HCT116 (cell line): ENCODE measurements around the gene ZNF592. TPM values are rescaled to one million over a fixed set of nuclear protein-coding genes. Genes with fewer than 3 reads are reported as not detected.

Source experiments
- ATAC-seq: fragments of 200-7000 bp; cut with Tn5 transposase; 2 replicates; pipeline ENCODE4 v1.9.1; 2020; ENCODE audit warnings: mild to moderate bottlenecking, moderate library complexity
- BruUV-seq: library from RNA; stranded (reverse); fragments of 400-500 nt; replicated peaks from 2 replicates; lab custom pipeline; 2021; lab: Mats Ljungman, UMichigan
- CTCF ChIA-PET: fragments of 300-600 bp; sonication (Branson Sonifier 250); formaldehyde crosslinking; loops from one replicate; lab custom pipeline; 2021; ENCODE audit warnings: antibody characterized with exemption; lab: Charles Lee
- POLR2A ChIA-PET: fragments of 300-600, 350-600 bp; sonication (Branson Sonifier 250); formaldehyde crosslinking; loops from one replicate; lab custom pipeline; 2021; ENCODE audit warnings: antibody characterized with exemption; lab: Charles Lee
- RAD21 ChIA-PET, 2 experiments: fragments of 300-600 bp; sonication (Branson Sonifier 250); formaldehyde crosslinking; loops; one replicate each; lab custom pipeline; 2023; ENCODE audit warnings: low total read pairs in 2 of 2; ENCODE audit not compliant: uncharacterized antibody in 2 of 2, unreplicated experiment in 2 of 2, low non-redundant PET in 1 of 2; lab: Charles Lee
- DNase-seq: peaks from one replicate; pipeline ENCODE4 v3.0.0-alpha.2; 2010; ENCODE audit warnings: low read depth, low spot score
- H2AFZ ChIP-seq: fragments of 200-600 bp; shearing (Covaris generic), sonication (generic); 2 replicates; pipeline ENCODE4 v1.6.1; 2017; ENCODE audit warnings: low read depth, mixed run types, mixed read lengths, antibody characterized with exemption, low read length; ENCODE audit not compliant: poor library complexity, severe bottlenecking
- H3K27ac ChIP-seq: 2 replicates; pipeline ENCODE4 v1.5.1; 2012; ENCODE audit warnings: low read depth, low read length
- H3K27me3 ChIP-seq: fragments of 200-600 bp; sonication (generic); 2 replicates; pipeline ENCODE4 v1.6.1; 2016; ENCODE audit warnings: mixed run types, low read length, mixed read lengths; ENCODE audit not compliant: insufficient read depth
- H3K36me3 ChIP-seq, 2 experiments: fragments of 200-500 bp in 1 of 2; fragments of 200-600 bp in 1 of 2; sonication (Bioruptor generic) in 1 of 2; sonication (generic) in 1 of 2; 2 replicates each; pipeline versions ENCODE4 v1.5.1 to v1.6.1; 2014 to 2016; ENCODE audit warnings: low read length in 2 of 2, inconsistent platforms in 1 of 2, mixed read lengths in 1 of 2, mixed run types in 1 of 2; ENCODE audit not compliant: insufficient read depth in 2 of 2, control insufficient read depth in 1 of 2
- H3K4me1 ChIP-seq, 2 experiments: fragments of 200-600 bp in 1 of 2; sonication (generic) in 1 of 2; 2 replicates each; pipeline versions ENCODE4 v1.5.1 to v1.6.1; 2012 to 2017; ENCODE audit warnings: low read length in 2 of 2, inconsistent platforms in 1 of 2, mild to moderate bottlenecking in 1 of 2, mixed read lengths in 1 of 2, mixed run types in 1 of 2, moderate library complexity in 1 of 2; ENCODE audit not compliant: insufficient read depth in 2 of 2, control insufficient read depth in 1 of 2
- H3K4me2 ChIP-seq: fragments of 200-600 bp; sonication (generic); 2 replicates; pipeline ENCODE4 v1.6.1; 2017; ENCODE audit warnings: mixed run types, low read length, mixed read lengths
- H3K4me3 ChIP-seq, 2 experiments: fragments of 200-600 bp in 1 of 2; sonication (generic) in 1 of 2; replicated peaks in 1 of 2; 2 replicates each; pipeline ENCODE4 v1.5.1; 2011 to 2016; ENCODE audit warnings: low read length in 2 of 2, control low read depth in 1 of 2, low read depth in 1 of 2, mild to moderate bottlenecking in 1 of 2, mixed read lengths in 1 of 2, mixed run types in 1 of 2
- H3K79me2 ChIP-seq: fragments of 200-600 bp; sonication (generic); 2 replicates; pipeline ENCODE4 v1.6.1; 2017; ENCODE audit warnings: mild to moderate bottlenecking, mixed run types, low read length, moderate library complexity, mixed read lengths; ENCODE audit not compliant: insufficient read depth
- H3K9ac ChIP-seq: fragments of 200-600 bp; sonication (generic); 2 replicates; pipeline ENCODE4 v1.6.1; 2016; ENCODE audit warnings: low read length, mixed read lengths
- H3K9me2 ChIP-seq: fragments of 200-600 bp; sonication (generic), shearing (Covaris generic); 2 replicates; pipeline ENCODE4 v1.6.1; 2017; ENCODE audit warnings: mixed run types, mild to moderate bottlenecking, moderate library complexity; ENCODE audit not compliant: insufficient read depth
- H3K9me3 ChIP-seq, 2 experiments: fragments of 200-500 bp in 1 of 2; fragments of 200-600 bp in 1 of 2; sonication (Bioruptor generic) in 1 of 2; sonication (generic) in 1 of 2; 2 replicates each; pipeline ENCODE4 v1.6.1; 2014 to 2017; ENCODE audit warnings: low read length in 2 of 2, mixed read lengths in 2 of 2, inconsistent platforms in 1 of 2, low read depth in 1 of 2, mild to moderate bottlenecking in 1 of 2, mixed run types in 1 of 2, moderate library complexity in 1 of 2; ENCODE audit not compliant: control insufficient read depth in 1 of 2, insufficient read depth in 1 of 2
- H4K20me1 ChIP-seq: fragments of 200-600 bp; sonication (generic), shearing (Covaris generic); 2 replicates; pipeline ENCODE4 v1.6.1; 2017; ENCODE audit warnings: mixed run types, mild to moderate bottlenecking, moderate library complexity; ENCODE audit not compliant: insufficient read depth
- CEBPB ChIP-seq: IDR thresholded peaks from 2 replicates; pipeline ENCODE4 v1.6.1; 2012; ENCODE audit warnings: low read depth
- JUND ChIP-seq: IDR thresholded peaks from 2 replicates; pipeline ENCODE4 v1.6.1; 2012
- POLR2A ChIP-seq: IDR thresholded peaks from 2 replicates; pipeline ENCODE4 v1.7.0; 2011; ENCODE audit warnings: borderline replicate concordance; ENCODE audit not compliant: insufficient read depth, insufficient read length; ENCODE audit errors: extremely low read depth
- POLR2AphosphoS5 ChIP-seq: IDR thresholded peaks from 2 replicates; pipeline ENCODE4 v1.6.1; 2011; ENCODE audit warnings: mild to moderate bottlenecking, low read depth, low read length, moderate library complexity
- REST ChIP-seq: IDR thresholded peaks from 2 replicates; pipeline ENCODE4 v1.6.1; 2012; ENCODE audit warnings: low read depth
- TCF7L2 ChIP-seq: IDR thresholded peaks from 2 replicates; pipeline ENCODE4 v1.7.0; 2011; ENCODE audit warnings: borderline replicate concordance, inconsistent platforms; ENCODE audit not compliant: insufficient read depth, insufficient read length; ENCODE audit errors: extremely low read depth
- ZFX ChIP-seq: fragments of 450-650 bp; IDR thresholded peaks from 2 replicates; pipeline ENCODE4 v1.6.1; 2017
- intact Hi-C: fragments of 100-400 bp; cut with micrococcal nuclease; formaldehyde crosslinking; loops from 2 replicates; pipeline ENCODE4 v1.10.0; 2022
- total RNA-seq: library from RNA; stranded (reverse); gene quantifications from one replicate; pipeline ENCODE4 v1.2.1, GENCODE V29; 2021; ENCODE audit not compliant: unreplicated experiment

The ZNF592 gene
- total RNA-seq, 1 experiment from 2014 or later: 26.4 TPM

- TF ChIP-seq ZFX (no peak), CEBPB (no peak), POLR2A (no peak), POLR2AphosphoS5 (no peak), TCF7L2 (no peak), JUND (no peak), REST (no peak)
- H3K4me2 ChIP-seq: no peak overlapping the region
- no peaks in the 10 kb centered on the region for H3K9me3 ChIP-seq
- H2AFZ ChIP-seq: no peak overlapping the region
- no peaks in the 10 kb centered on the region for H3K27me3 ChIP-seq
- H3K27ac ChIP-seq: no peak overlapping the region
- ATAC-seq (no peak), DNase-seq (no peak)
- ChIA-PET POLR2A (no interaction called here), RAD21 (no interaction called here), CTCF (no interaction called here)
- no peak overlapping the region for H3K9ac ChIP-seq
- intact Hi-C loops: no loop called here
- H3K4me3 ChIP-seq: no peak overlapping the region
- peaks cover 2 to 7% of the 10 kb centered on the region in 2 experiments; a peak in 2 of 4 replicates for H3K36me3 ChIP-seq
- BruUV-seq: no TSS peak
- 0 out of 4 replicates have a peak, but pooled peaks cover 0 to 4% of the 10 kb centered on the region in 2 experiments for H3K4me1 ChIP-seq
- peaks cover 89% of the 10 kb centered on the region for H3K79me2 ChIP-seq
- H3K9me2 ChIP-seq: no peaks in the 10 kb centered on the region
- peaks cover 15% of the 10 kb centered on the region; the same call in 1 of the 2 replicates for H4K20me1 ChIP-seq
Measured at GRCh38 chr15:84764585-84764984, 16.2 kb downstream of the ZNF592 start.
